Loucy (cell line): ENCODE data around the gene UBXN6.

Source experiments
- H2AFZ ChIP-seq: fragments of 200-600 bp; sonication (generic); 2 replicates; pipeline ENCODE4 v1.6.0; 2016; ENCODE audit warnings: antibody characterized with exemption, mild to moderate bottlenecking, low read length, moderate library complexity
- H3F3A ChIP-seq: fragments of 200-600 bp; 2 replicates; pipeline ENCODE4 v1.6.0; 2016; ENCODE audit warnings: antibody characterized with exemption, low read depth, mild to moderate bottlenecking
- H3K27me3 ChIP-seq: fragments of 200-600 bp; sonication (generic); 2 replicates; pipeline ENCODE4 v1.6.1; 2014; ENCODE audit warnings: low read length, mild to moderate bottlenecking; ENCODE audit not compliant: insufficient read depth, poor library complexity, severe bottlenecking
- H3K36me3 ChIP-seq: fragments of 200-600 bp; sonication (generic); 2 replicates; pipeline ENCODE4 v1.6.1; 2016; ENCODE audit warnings: low read length; ENCODE audit not compliant: insufficient read depth
- H3K4me1 ChIP-seq: fragments of 200-600 bp; sonication (generic); 2 replicates; pipeline ENCODE4 v1.5.1; 2014; ENCODE audit warnings: low read length, mild to moderate bottlenecking; ENCODE audit not compliant: insufficient read depth, poor library complexity, severe bottlenecking
- H3K4me2 ChIP-seq: fragments of 200-600 bp; sonication (generic); 2 replicates; pipeline ENCODE4 v1.6.0; 2014; ENCODE audit warnings: antibody characterized with exemption, low read length, low read depth, mild to moderate bottlenecking; ENCODE audit not compliant: poor library complexity, severe bottlenecking
- H3K4me3 ChIP-seq: fragments of 200-600 bp; sonication (generic); 2 replicates; pipeline ENCODE4 v1.5.1; 2014; ENCODE audit warnings: low read length, mild to moderate bottlenecking, mixed read lengths; ENCODE audit not compliant: poor library complexity, severe bottlenecking
- H3K79me2 ChIP-seq: fragments of 200-600 bp; sonication (generic); 2 replicates; pipeline ENCODE4 v1.6.1; 2014; ENCODE audit warnings: low read length; ENCODE audit not compliant: insufficient read depth
- H3K9ac ChIP-seq: fragments of 200-600 bp; sonication (generic); 2 replicates; pipeline ENCODE4 v1.6.0; 2014; ENCODE audit warnings: mild to moderate bottlenecking, low read depth, low read length, moderate library complexity; ENCODE audit not compliant: poor library complexity, severe bottlenecking
- H3K9me2 ChIP-seq: fragments of 200-600 bp; sonication (generic); replicated peaks from 2 replicates; pipeline ENCODE4 v1.6.1; 2016; ENCODE audit warnings: low read depth, low read length, mixed read lengths
- H3K9me3 ChIP-seq: fragments of 200-600 bp; sonication (generic); 2 replicates; pipeline ENCODE4 v1.6.1; 2014; ENCODE audit warnings: mild to moderate bottlenecking, antibody characterized with exemption, low read length, low read depth; ENCODE audit not compliant: insufficient read depth
- H4K20me1 ChIP-seq: fragments of 200-600 bp; sonication (generic); 2 replicates; pipeline ENCODE4 v1.6.0; 2014; ENCODE audit warnings: antibody characterized with exemption, low read length, mild to moderate bottlenecking; ENCODE audit not compliant: insufficient read depth, poor library complexity, severe bottlenecking
- CTCF ChIP-seq: fragments of 200-600 bp; sonication (generic); conservative IDR thresholded peaks from 2 replicates; pipeline ENCODE4 v1.5.1; 2014; ENCODE audit warnings: mild to moderate bottlenecking, antibody characterized with exemption, low read length
- EZH2phosphoT487 ChIP-seq: fragments of 200-600 bp; IDR thresholded peaks from 2 replicates; pipeline ENCODE4 v1.6.1; 2018; ENCODE audit warnings: antibody characterized with exemption, mild to moderate bottlenecking, moderate library complexity, borderline replicate concordance

UBXN6 gene

DNA sequence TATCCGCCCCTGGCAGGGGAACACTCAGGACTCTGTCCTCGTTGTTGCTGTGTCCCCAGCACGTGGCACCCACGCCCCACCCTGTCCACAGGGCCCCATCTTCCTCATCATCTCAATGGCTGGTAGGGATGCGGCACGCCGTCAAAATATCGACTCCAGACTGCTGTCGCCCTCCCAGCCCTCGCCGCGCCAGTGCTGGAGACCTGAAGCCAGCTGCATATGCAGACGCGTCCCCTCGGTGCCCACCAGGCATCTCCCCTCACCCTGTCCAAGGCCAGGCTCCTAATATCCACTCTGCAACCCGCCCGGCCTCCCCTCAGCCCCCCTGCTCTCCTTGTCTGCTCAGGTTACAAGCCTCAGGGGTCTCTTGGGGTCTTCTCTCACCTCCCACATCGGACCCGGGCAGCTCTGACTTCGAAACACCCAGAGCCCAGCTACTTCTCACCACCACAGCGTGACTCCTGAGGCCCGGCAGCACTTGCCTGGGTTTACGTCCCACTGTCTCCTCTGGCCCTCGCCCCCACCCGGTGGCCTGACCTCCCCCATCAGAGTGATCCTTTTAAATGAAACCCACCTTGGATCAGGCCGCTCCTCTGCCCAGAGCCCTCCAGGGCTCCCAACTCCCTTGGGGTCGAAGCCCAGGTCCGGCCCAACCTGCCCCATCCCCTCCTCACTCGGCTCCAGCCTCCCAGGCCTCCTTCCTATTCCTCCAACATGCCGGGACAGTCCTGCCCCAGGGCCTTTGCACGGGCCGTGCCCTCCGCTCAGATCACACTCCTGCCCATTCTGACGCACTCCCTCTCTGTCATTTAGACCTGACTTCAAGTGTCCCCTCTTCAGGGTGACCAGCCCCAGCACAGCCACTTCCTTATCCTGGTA is 48.2 kb upstream of the UBXN6 start:
- TF ChIP-seq CTCF (no peak), EZH2phosphoT487 (no peak)
- no peaks in the 10 kb centered on the region for H3K9me2 ChIP-seq
- no peak overlapping the region for H3K9ac ChIP-seq
- no peaks in the 10 kb centered on the region for H3K9me3 ChIP-seq
- no peak overlapping the region for H3K4me3 ChIP-seq
- no peak overlapping the region for H2AFZ ChIP-seq
- H3K4me2 ChIP-seq, result no peak overlapping the region
- H3K27me3 ChIP-seq, result no peaks in the 10 kb centered on the region
- peaks cover 5% of the 10 kb centered on the region for H3K4me1 ChIP-seq
- no peaks in the 10 kb centered on the region for H3K79me2 ChIP-seq
- peaks cover 10% of the 10 kb centered on the region; the same call in 1 of the 2 replicates for H3K36me3 ChIP-seq
- no peaks in the 10 kb centered on the region for H4K20me1 ChIP-seq
- H3F3A ChIP-seq, result no peaks in the 10 kb centered on the region

- Histone ChIP-seq H3K4me1 (peaks cover 5% of the 10 kb centered on the region), H3K9me2 (no peaks in the 10 kb centered on the region), H3K4me2 (no peak overlapping the region), H2AFZ (no peak overlapping the region), H3K9me3 (no peaks in the 10 kb centered on the region), H3K36me3 (peaks cover 10% of the 10 kb centered on the region; the same call in 1 of the 2 replicates), H3K79me2 (no peaks in the 10 kb centered on the region), H3K27me3 (no peaks in the 10 kb centered on the region), H3K4me3 (no peak overlapping the region), H4K20me1 (no peaks in the 10 kb centered on the region), H3F3A (no peaks in the 10 kb centered on the region), H3K9ac (no peak overlapping the region)
- TF ChIP-seq EZH2phosphoT487 (no peak), CTCF (no peak)
These were observed 47.4 kb upstream of the UBXN6 start for GRCh38 chr19:4504891-4505569.

- H3K4me1 ChIP-seq, result peaks cover 5% of the 10 kb centered on the region
- no peak overlapping the region for H3K9ac ChIP-seq
- no peaks in the 10 kb centered on the region for H3K9me2 ChIP-seq
- H3K4me3 ChIP-seq, result no peak overlapping the region
- H3K27me3 ChIP-seq, result no peaks in the 10 kb centered on the region
- H3K9me3 ChIP-seq, result no peaks in the 10 kb centered on the region
- no peaks in the 10 kb centered on the region for H3F3A ChIP-seq
- TF ChIP-seq CTCF, result no peak
- no peak for TF ChIP-seq EZH2phosphoT487
- H3K4me2 ChIP-seq, result no peak overlapping the region
- peaks cover 10% of the 10 kb centered on the region; the same call in 1 of the 2 replicates for H3K36me3 ChIP-seq
- no peaks in the 10 kb centered on the region for H3K79me2 ChIP-seq
- no peak overlapping the region for H2AFZ ChIP-seq
- no peaks in the 10 kb centered on the region for H4K20me1 ChIP-seq
These were observed 46.7 kb upstream of the UBXN6 start for GRCh38 chr19:4504297-4504701.
